ENCODE data around the gene MMP14.

The MMP14 gene

DNA sequence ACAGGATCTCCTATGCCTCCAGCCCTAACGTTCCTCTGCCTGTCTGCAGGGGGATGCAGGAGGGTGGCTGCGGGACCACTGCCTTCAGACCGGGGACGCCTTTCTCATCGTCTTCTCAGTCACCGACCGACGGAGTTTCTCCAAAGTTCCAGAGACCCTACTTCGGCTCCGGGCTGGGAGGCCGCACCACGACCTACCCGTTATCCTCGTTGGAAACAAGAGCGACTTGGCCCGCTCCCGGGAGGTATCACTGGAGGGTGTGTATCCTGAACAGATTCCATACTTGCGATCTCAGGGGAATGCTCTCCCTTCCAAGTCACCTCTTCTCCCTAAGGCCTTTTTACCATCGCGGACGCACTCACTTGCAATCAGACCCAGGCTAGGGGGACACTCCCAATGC, 49.6 kb downstream of the MMP14 start:
- no peak for DNase-seq

DNA sequence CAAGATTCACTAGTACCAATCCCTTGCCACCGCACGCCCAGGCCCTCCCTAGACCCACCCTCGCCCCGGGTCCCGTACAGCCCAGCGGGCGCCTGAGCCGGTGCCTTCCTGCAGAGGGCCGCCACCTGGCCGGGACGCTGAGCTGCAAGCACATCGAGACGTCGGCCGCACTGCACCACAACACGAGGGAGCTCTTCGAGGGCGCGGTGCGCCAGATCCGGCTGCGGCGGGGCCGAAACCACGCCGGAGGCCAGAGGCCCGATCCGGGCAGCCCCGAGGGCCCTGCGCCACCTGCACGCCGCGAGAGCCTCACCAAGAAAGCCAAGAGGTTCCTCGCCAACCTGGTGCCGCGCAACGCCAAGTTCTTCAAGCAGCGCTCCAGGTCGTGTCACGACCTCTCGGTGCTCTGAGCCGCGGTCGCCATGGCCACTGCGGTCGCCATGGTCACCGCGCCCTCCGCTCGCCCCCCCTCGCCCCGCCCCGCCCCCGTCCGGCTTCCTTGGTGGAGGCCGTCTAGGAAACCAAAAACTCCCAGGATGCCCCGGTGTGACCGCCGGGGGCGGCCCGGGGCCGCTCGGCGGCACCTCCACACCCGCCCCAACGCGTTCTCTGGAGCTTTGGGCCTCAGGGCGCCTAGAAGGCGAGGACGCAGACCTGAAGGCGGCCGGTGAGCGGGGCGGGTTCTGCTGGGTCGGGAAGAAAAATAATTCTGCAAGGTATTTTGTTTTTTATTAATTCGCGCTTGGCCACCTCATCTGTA, 50.3 kb downstream of the MMP14 start:
- DNase-seq: no peak

DNA sequence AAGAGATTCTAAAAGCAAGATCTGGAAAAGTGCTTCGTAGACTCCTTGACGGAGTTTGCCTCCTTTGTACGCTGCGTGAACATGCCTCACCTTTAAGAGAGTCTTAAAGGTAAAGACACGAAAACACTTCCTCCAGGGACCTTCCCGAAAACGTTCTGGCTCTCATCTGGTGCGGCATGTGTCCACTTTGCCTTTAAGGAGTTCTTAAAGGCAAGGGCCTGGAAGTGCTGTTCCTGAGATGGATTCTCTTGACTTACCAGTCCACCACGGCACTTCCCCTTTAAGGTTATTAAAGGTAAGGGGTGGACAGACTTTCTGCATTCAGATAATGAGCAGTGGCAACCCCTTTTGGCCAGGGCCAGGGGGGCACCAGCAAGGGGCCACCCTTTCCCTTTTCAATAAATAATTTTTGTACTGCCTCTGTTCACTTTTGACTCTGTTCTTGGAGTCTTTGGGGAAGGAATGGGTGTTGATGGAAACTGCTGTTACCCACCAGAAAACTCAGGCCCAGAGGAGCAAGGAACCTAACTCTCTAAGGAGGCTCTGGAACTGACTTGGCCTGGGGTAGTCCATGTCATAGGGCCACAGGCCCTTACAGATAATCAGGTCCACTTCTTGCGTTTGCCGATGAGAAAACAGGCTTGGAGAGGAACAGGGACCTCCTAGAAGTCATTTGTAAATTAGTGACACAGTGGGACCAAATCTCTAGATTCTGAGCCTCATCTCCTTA, 51.0 kb downstream of the MMP14 start:
- no peak for DNase-seq

DNA sequence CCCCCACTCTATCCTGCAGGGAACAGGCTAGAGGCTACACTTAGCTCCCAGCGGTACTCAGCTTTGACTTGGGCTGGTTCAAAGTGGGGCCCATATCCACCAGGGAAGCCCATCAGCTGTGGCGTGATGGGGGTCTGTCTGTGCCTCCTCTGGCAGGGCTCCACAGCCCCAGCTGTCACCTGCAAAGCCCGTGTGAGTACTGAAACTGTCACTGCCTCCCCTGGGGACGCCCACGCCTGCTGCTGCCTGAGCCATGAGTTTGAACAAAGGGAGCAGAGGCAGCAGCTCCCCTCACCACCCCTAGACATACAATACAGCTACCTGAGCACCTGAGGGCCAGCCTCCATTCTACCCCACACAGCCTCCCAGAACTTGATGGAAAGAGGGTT, 51.6 kb downstream of the MMP14 start:
- DNase-seq: no peak

DNA sequence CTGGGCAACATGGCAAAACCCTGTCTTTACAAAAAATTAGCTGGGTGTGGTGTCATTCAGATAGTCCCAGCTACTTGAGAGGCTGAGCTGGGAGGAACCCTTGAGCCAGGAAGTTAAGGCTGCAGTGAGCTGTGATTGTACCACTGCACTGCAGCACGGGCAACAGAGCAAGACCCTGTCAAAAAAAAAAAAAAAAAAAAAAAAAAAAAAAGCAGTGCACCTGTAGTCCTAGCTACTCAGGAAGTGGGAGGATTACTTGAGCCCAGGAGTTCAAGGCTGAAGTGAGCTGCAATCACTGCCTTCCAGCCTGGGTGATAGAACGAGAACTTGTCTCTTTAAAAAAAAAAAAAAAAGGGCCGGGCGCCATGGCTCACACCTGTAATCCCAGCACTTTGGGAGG, 52.3 kb downstream of the MMP14 start:
- no peak for DNase-seq

DNA sequence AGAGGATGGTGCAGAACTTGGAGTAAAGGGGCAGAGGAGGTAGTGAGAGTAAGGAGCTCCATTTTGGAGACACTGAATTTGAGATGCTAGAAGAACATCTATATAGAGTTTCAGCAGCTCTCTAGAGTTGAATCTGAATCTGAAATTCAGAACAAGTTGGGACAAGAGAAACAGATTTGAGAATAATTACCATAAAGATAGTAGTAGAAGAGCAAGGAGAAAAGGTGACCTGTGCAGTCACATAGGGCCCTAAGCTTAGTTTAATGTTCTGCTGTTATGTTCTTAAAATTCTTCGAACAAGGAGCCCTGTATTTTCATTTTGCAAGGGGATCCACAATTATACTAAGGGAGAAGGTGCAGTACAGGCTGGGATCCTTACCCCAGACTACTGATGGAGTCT, 54.0 kb downstream of the MMP14 start:
- no peak for DNase-seq

DNA sequence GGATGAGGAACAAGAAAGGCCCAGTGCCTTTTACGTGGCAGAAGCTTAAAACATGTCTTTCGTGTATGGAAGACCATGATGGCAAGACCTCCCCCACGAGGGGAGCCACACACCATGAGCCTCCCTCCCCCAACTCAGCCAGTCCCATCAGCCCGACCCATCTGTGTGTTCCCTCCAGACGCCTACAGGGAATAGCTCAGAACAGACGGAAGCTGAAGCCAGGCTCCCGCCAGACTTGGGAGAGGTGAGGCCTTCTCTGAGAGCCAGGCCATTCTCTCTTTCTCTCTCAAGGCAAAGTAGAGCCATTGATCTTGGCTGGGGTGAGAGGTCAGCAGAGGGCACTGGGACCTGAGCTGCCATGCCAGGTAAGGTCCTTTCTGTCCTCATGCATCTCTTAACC, 56.1 kb downstream of the MMP14 start:
- DNase-seq: no peak

DNA sequence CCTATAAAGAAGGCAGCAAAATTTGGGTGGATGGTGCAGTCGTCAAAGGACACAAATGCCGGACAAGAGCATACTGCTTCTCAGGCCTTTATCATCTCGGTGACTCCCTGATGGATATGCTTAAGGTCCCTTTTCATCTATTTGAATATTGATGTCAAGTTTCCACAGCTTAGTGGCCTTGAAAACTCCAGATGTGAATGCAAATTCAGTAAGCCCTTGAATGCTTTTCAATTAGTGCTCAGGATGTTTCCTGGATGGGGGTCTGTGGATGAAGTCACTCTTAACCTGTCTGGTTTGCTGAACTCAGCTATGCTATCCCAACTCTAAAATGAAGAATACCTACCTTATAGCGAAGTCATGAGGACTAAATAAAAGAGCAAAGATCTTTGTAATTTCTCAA, 57.3 kb downstream of the MMP14 start:
- DNase-seq: no peak

DNA sequence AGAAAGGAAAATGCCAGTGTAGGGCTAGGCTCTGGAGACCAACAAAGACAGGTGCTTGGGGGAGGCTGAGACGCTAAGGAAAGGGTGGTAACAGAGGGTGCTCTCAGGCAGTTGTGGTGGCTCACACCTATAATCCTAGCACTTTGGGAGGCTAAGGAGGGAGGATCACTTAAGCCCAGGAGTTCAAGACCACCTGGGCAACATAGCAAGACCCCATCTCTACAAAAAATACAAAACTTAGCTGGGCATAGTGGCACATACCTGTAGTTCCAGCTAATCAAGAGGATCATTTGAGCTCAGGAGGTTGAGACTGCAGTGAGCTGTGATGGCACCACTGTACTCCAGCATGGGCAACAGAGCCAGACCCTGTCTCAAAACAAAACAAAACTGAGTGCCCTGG, 59.0 kb downstream of the MMP14 start:
- DNase-seq: no peak

DNA sequence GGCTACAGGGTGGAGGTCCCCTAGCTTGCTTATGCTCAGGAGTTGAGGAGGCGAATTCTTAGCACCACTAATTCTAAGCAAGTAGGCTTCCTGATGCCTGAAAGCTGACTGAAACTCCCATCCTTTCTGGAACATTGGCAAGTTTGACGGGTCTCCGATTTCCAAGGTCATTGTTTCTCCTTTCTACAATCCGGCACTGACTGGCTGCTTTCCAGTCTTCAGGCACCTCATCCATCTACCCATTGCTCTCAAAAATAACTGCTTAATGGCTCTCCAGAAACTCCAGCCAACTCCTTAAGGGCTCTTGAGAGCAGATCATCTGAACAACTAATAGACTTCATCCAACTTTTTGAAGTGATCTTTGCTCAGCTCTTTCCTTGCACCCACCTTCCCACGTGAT, 60.0 kb downstream of the MMP14 start:
- DNase-seq: no peak

DNA sequence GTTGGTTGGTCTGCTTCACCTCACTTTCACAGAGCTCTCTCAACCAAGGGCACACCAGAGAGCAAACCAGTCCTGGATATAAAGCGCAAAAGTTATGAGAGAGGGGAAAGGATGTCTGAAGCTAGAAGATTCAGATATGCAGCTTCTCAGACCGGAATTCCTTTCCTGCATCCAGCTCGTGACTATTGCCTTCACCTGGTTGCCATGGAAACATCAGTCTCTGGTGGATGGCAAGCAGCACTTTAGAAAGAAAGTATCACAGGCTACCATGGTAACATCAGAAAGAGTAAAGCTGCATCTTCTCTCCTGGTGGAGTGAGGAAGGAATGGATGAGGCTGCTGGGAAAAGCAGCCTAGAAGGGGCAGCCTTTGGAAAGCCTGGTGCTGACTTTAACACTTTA, 60.4 kb downstream of the MMP14 start:
- no peak for DNase-seq

DNA sequence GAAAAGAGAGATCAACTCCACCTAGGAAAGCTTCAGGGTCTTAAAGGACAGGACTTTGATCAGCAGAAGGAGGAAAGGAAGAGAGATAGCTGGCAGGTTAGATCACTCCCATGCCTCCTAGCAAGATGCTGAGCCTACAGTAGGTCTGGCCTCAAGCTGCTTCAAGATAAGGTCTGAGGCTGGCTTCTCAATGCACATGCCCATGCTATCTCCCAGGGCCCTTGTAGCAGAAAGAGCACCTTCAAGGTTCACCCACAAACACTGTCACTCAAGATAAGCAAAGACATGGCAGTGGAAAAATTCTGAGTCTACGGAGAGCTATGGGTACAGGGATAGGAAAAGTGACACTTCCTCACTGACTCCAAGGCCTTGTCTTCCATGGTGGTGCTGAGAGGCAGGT, 61.0 kb downstream of the MMP14 start:
- no peak for DNase-seq

Measured in GF-D8 (cell line).